GM12878 (cell line): ENCODE measurements around the gene CTSW. TPM values are rescaled to one million over a fixed set of nuclear protein-coding genes. Genes with fewer than 3 reads are reported as not detected.

Experiments used
- ATAC-seq: fragments of 200-7000 bp; cut with Tn5 transposase; 3 replicates; pipeline ENCODE4 v1.9.1; 2020; ENCODE audit warnings: mild to moderate bottlenecking, moderate library complexity
- BruUV-seq: library from RNA; stranded (reverse); fragments of 400-500 nt; replicated peaks from 2 replicates; lab custom pipeline; 2021; lab: Mats Ljungman, UMichigan
- CTCF ChIA-PET: fragments of 300-600 bp; sonication (Branson Sonifier 250); formaldehyde crosslinking; extraction: SDS; loops from one replicate; lab custom pipeline; 2021; ENCODE audit warnings: inconsistent platforms; lab: Yijun Ruan, JAX
- POLR2A ChIA-PET: fragments of 350-600 bp; formaldehyde crosslinking; extraction: SDS; loops from one replicate; lab custom pipeline; 2021; ENCODE audit warnings: inconsistent platforms; lab: Charles Lee
- RAD21 ChIA-PET: fragments of 300-600 bp; sonication (Branson Sonifier 250); formaldehyde crosslinking; loops from one replicate; lab custom pipeline; 2023; ENCODE audit warnings: antibody characterized with exemption; ENCODE audit not compliant: unreplicated experiment; lab: Charles Lee
- SMC1A ChIA-PET: fragments of 300-600 bp; sonication (Branson Sonifier 250); formaldehyde crosslinking; loops from one replicate; lab custom pipeline; 2023; ENCODE audit not compliant: unreplicated experiment, uncharacterized antibody; lab: Charles Lee
- DNase-seq: peaks from one replicate; pipeline ENCODE4 v3.0.0-alpha.2; 2011; ENCODE audit warnings: low read depth, low spot score
- FAIRE-seq: peaks from 3 replicates; lab custom pipeline; 2011; peaks lifted over from hg19 to GRCh38; lab: Jason Lieb, UNC
- H2AFZ ChIP-seq: 2 replicates; pipeline ENCODE4 v1.6.0; 2011; ENCODE audit warnings: low read depth, low read length, control low read depth; ENCODE audit not compliant: control insufficient read depth
- H3K27ac ChIP-seq: 2 replicates; pipeline ENCODE4 v1.5.1; 2011; ENCODE audit warnings: control low read depth; ENCODE audit not compliant: control insufficient read depth, insufficient read depth
- H3K27me3 ChIP-seq, 2 experiments: replicated peaks in 1 of 2; 2 replicates each; pipeline versions ENCODE4 v1.6.0 to v1.6.1; 2011; ENCODE audit warnings: low read length in 1 of 2; ENCODE audit not compliant: control insufficient read depth in 2 of 2, insufficient read depth in 2 of 2
- H3K36me3 ChIP-seq, 2 experiments: 2 replicates each; pipeline ENCODE4 v1.5.1; 2011; ENCODE audit warnings: low read length in 1 of 2; ENCODE audit not compliant: control insufficient read depth in 2 of 2, insufficient read depth in 2 of 2
- H3K4me1 ChIP-seq: 2 replicates; pipeline ENCODE4 v1.6.1; 2011; ENCODE audit warnings: mild to moderate bottlenecking, low read length, moderate library complexity, mixed read lengths; ENCODE audit not compliant: control insufficient read depth, insufficient read depth
- H3K4me2 ChIP-seq: 2 replicates; pipeline ENCODE4 v1.6.0; 2011; ENCODE audit warnings: control low read depth; ENCODE audit not compliant: control insufficient read depth, insufficient read depth
- H3K4me3 ChIP-seq: fragments of 200-600 bp; sonication (generic); 2 replicates; pipeline ENCODE4 v1.5.1; 2016
- H3K79me2 ChIP-seq: 2 replicates; pipeline ENCODE4 v1.6.0; 2011; ENCODE audit warnings: low read length; ENCODE audit not compliant: control insufficient read depth, insufficient read depth
- H3K9ac ChIP-seq: 2 replicates; pipeline ENCODE4 v1.8.0; 2011; ENCODE audit warnings: low read length, control low read depth, mixed read lengths; ENCODE audit not compliant: control insufficient read depth, insufficient read depth
- H3K9me3 ChIP-seq: replicated peaks from 3 replicates; pipeline ENCODE4 v1.5.1; 2011; ENCODE audit warnings: mild to moderate bottlenecking, low read length; ENCODE audit not compliant: control insufficient read depth, insufficient read depth
- H4K20me1 ChIP-seq: 2 replicates; pipeline ENCODE4 v1.6.0; 2011; ENCODE audit not compliant: control insufficient read depth, insufficient read depth
- CBX5 ChIP-seq: sonication (generic); IDR thresholded peaks from 2 replicates; pipeline ENCODE4 v1.6.1; 2016; ENCODE audit warnings: low read depth, moderate library complexity, mild to moderate bottlenecking, inconsistent platforms
- CREM ChIP-seq: IDR thresholded peaks from 2 replicates; pipeline ENCODE4 v1.6.1; 2014; ENCODE audit warnings: antibody characterized with exemption, low read depth
- E2F4 ChIP-seq: IDR thresholded peaks from 2 replicates; pipeline ENCODE4 v1.6.1; 2012; ENCODE audit warnings: low read depth, low read length, improper control_type of control experiment
- E2F8 ChIP-seq: fragments of 450-650 bp; IDR thresholded peaks from 2 replicates; pipeline ENCODE4 v1.6.1; 2018; ENCODE audit warnings: mild to moderate bottlenecking, low read depth, moderate library complexity; ENCODE audit not compliant: partially characterized antibody
- HDAC6 ChIP-seq: fragments of 200-600 bp; sonication (generic); IDR thresholded peaks from one replicate; pipeline ENCODE4 v1.8.0; 2017; ENCODE audit warnings: antibody characterized with exemption; ENCODE audit not compliant: unreplicated experiment
- PAX8 ChIP-seq: fragments of 450-650 bp; IDR thresholded peaks from 2 replicates; pipeline ENCODE4 v1.6.1; 2017; ENCODE audit warnings: mild to moderate bottlenecking, moderate library complexity
- POLR2A ChIP-seq: IDR thresholded peaks from 2 replicates; pipeline ENCODE4 v1.6.1; 2011; ENCODE audit warnings: low read depth, mild to moderate bottlenecking, low read length
- TCF12 ChIP-seq: IDR thresholded peaks from 2 replicates; pipeline ENCODE4 v1.6.1; 2011; ENCODE audit warnings: low read depth, mild to moderate bottlenecking, low read length
- WGBS: methylation state at CpG from one replicate; pipeline ENCODE4 v1.1.6; 2016; ENCODE audit warnings: low lambda C conversion rate; ENCODE audit not compliant: insufficient replicate concordance, insufficient coverage; ENCODE audit errors: missing lambda C conversion rate; 5-methylcytosine and 5-hydroxymethylcytosine counted together
- in situ Hi-C: fragments of 300-500 bp; cut with MboI; formaldehyde crosslinking; loops from 9 replicates; pipeline ENCODE4 v1.14.3; 2018; ENCODE audit warnings: mixed read lengths
- intact Hi-C: fragments of 100-400 bp; cut with micrococcal nuclease; formaldehyde crosslinking; loops from one replicate; pipeline ENCODE4 v1.14.2; 2022; ENCODE audit not compliant: unreplicated experiment
- polyA plus RNA-seq, 11 experiments: library from polyadenylated mRNA; depleted of rRNA in 4 of 11; unstranded in 6 of 11; stranded (reverse) in 5 of 11; fragments of >200 nt; fragmentation: Nextera tagmentation in 4 of 11; fragmentation: Illumina TruSeq in 1 of 11; extraction: Ambion mirVana in 4 of 11; extraction: Trizol in 1 of 11; gene quantifications; 1 replicate in 1 of 11; 2 replicates in 10 of 11; pipeline versions ENCODE4 v1.2.1 to v1.2.3, GENCODE V29; 2011 to 2016; ENCODE audit warnings: inconsistent platforms in 2 of 11, missing spikeins in 2 of 11, low read depth in 1 of 11
- total RNA-seq, 4 experiments: library from RNA; depleted of rRNA in 3 of 4; stranded (reverse); fragments of >200 nt in 3 of 4; fragmentation: Illumina TruSeq in 1 of 4; extraction: Trizol in 1 of 4; gene quantifications; 2 replicates each; pipeline versions ENCODE4 v1.2.1 to v1.2.3, GENCODE V29; 2013 to 2021

Gene CTSW
- total and polyA plus RNA-seq, 10 of the 15 experiments (the other 5 are each of a cell fraction or from before 2014, with no cell fraction given): 0.53 to 12.0 (median 1.7) TPM

GRCh38 chr11:65866509-65867283 is 12.9 kb upstream of the CTSW start:
- SMC1A ChIA-PET: no interaction called here
- CTCF ChIA-PET: interaction anchor here (0.8 to 1.6 kb wide), 2 partner anchors 18 to 23 kb away, joined by 3 read pairs; no protein-coding TSS in a partner anchor
- ATAC-seq (no peak), FAIRE-seq (no peak), DNase-seq (no peak)
- Histone ChIP-seq H3K4me2 (no peak overlapping the region), H3K27ac (no peak overlapping the region), H3K27me3 (no peaks in the 10 kb centered on the region), H3K4me1 (peaks cover 15% of the 10 kb centered on the region), H3K9me3 (no peaks in the 10 kb centered on the region), H3K36me3 (peaks cover 23 to 38% of the 10 kb centered on the region in 2 experiments), H3K9ac (no peak overlapping the region), H3K4me3 (no peak overlapping the region), H4K20me1 (no peaks in the 10 kb centered on the region; the same call in 1 of the 2 replicates), H3K79me2 (peaks cover 10% of the 10 kb centered on the region), H2AFZ (no peak overlapping the region)
- intact Hi-C loops (no loop called here), in situ Hi-C loops (loop anchor here (25.0 kb wide), 1 partner anchor 1629 kb away; the partner anchor contains the start of genes DNAJC4, FKBP2, NUDT22 and PPP1R14B)
- RAD21 ChIA-PET: no interaction called here
- POLR2A ChIA-PET: no interaction called here
- 97% methylated on average over 21 of the region's 21 CpGs for WGBS
- no TSS peak for BruUV-seq
- TF ChIP-seq PAX8: no peak
- TF ChIP-seq E2F8: no peak
- TF ChIP-seq CREM: no peak
- no peak for TF ChIP-seq HDAC6
- TF ChIP-seq CBX5: no peak
- TF ChIP-seq POLR2A: peak; percentile 62
- no peak for TF ChIP-seq E2F4
- no peak for TF ChIP-seq TCF12
